RWPE1 (cell line): ENCODE measurements around the gene PCBD2.
"Not testable (repeated sequence)": the region's sequence is repeated elsewhere in the genome, so short reads cannot be mapped to it uniquely, and the experiment has no call there.

Experiments used
- CTCF ChIA-PET: fragments of 350-600 bp; sonication (Branson Sonifier 250); formaldehyde crosslinking; extraction: SDS; loops from one replicate; lab custom pipeline; 2021; lab: Yijun Ruan, JAX
- POLR2A ChIA-PET: fragments of 400-600 bp; formaldehyde crosslinking; extraction: SDS; loops from one replicate; lab custom pipeline; 2020; ENCODE audit warnings: antibody characterized with exemption; ENCODE audit not compliant: low non-redundant PET; lab: Yijun Ruan, JAX
- DNase-seq: peaks from one replicate; pipeline ENCODE4 v3.0.0; 2012; ENCODE audit warnings: low spot score
- H3K27ac ChIP-seq: fragments of 450-650 bp; 2 replicates; pipeline ENCODE4 v1.5.1; 2017
- TF ChIP-seq, protein P1 (sequence below): fragments of 450-650 bp; conservative IDR thresholded peaks from 2 replicates; pipeline ENCODE4 v1.5.1; 2017; ENCODE audit warnings: low read depth, mild to moderate bottlenecking

The PCBD2 gene

DNA sequence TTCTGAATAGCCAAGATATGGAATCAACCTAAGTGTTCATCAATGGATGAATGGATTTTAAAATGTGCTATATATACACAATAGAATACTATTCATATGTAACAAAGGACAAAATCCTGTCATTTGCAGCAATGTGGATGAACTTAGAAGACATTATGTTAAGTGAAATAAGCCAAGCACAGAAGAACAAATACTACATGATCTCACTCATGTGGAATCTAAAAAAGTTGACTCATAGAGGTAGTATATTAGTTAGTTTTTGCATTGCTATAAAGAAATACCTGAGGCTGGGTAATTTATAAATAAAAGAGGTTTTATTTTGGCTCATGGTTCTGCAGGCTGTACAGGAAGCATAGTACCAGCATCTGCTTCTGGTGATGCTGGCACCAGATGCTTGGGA is 70.9 kb downstream of the PCBD2 start:
- no peak for DNase-seq
- CTCF ChIA-PET, result no interaction called here
- TF ChIP-seq, protein P1, sequence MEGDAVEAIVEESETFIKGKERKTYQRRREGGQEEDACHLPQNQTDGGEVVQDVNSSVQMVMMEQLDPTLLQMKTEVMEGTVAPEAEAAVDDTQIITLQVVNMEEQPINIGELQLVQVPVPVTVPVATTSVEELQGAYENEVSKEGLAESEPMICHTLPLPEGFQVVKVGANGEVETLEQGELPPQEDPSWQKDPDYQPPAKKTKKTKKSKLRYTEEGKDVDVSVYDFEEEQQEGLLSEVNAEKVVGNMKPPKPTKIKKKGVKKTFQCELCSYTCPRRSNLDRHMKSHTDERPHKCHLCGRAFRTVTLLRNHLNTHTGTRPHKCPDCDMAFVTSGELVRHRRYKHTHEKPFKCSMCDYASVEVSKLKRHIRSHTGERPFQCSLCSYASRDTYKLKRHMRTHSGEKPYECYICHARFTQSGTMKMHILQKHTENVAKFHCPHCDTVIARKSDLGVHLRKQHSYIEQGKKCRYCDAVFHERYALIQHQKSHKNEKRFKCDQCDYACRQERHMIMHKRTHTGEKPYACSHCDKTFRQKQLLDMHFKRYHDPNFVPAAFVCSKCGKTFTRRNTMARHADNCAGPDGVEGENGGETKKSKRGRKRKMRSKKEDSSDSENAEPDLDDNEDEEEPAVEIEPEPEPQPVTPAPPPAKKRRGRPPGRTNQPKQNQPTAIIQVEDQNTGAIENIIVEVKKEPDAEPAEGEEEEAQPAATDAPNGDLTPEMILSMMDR, result no peak
- no peak overlapping the region for H3K27ac ChIP-seq
- POLR2A ChIA-PET, result no interaction called here

DNA sequence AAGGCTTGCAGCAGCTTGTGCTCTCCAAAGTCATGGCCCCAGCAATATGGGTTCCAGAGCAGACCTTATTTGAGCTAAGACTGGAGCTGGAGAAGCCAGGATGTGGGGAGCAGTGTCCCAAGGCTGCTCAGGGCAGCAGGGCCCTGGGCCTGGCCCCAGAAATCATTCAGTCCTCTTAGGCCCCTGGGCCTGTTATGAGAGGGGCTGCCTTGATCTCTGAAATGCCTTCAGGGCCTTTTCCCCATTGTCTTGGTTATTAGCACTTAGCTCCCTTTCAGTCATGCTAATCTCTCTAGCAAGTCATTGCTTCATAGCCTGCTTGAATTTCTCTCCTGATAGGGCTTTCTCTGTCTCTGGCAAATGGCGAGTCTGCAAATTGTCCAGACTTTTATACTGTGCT is 71.9 kb downstream of the PCBD2 start:
- no peak for DNase-seq
- H3K27ac ChIP-seq, result no peak overlapping the region
- CTCF ChIA-PET, result no interaction called here
- POLR2A ChIA-PET, result no interaction called here
- TF ChIP-seq, protein P1, result no peak

DNA sequence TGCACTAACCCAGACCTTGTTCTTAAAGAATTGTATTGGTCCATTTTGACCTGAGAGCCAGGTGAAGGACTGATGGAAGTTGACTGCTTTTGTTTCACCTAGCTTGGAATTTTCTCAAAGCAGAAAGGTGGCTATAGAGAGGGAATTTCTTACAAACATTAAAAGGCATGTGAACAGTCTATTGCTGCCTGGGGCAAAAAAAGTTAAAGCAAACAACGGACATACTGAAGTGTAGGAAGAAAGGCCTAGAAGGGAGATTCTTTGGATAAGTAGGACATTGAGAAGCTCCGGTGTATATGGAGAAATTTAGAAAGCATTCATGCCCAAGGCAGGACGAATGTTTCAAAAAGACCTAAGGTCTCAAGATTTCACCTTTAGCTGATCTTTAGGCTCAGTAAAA is 74.5 kb downstream of the PCBD2 start:
- TF ChIP-seq, protein P1, result no peak
- no peak for DNase-seq
- ChIA-PET CTCF (interaction anchor here (1.0 kb wide), 1 partner anchor 63 kb away, joined by 3 read pairs; no protein-coding TSS in a partner anchor), POLR2A (no interaction called here)
- H3K27ac ChIP-seq, result no peak overlapping the region

DNA sequence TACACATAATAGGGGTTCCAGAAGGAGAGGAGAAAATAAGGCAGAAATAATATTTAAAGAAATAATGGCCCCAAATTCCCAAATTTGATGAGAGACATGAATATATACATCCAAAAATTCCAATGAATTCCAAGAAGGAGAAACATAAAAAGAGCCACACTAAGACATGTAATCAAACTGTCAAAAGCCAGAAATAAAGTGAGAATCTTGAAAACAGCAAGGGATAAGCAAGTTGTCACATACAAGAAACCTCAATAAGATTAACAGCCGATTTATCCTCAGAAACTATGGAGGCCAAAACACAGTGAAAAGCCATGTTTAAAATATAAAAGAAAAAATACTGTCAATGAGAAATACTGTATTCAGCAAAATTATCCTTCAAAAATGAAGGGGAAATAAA is 77.3 kb downstream of the PCBD2 start:
- POLR2A ChIA-PET, result no interaction called here
- CTCF ChIA-PET, result no interaction called here
- TF ChIP-seq, protein P1, result no peak
- no peak overlapping the region for H3K27ac ChIP-seq
- DNase-seq, result no peak

DNA sequence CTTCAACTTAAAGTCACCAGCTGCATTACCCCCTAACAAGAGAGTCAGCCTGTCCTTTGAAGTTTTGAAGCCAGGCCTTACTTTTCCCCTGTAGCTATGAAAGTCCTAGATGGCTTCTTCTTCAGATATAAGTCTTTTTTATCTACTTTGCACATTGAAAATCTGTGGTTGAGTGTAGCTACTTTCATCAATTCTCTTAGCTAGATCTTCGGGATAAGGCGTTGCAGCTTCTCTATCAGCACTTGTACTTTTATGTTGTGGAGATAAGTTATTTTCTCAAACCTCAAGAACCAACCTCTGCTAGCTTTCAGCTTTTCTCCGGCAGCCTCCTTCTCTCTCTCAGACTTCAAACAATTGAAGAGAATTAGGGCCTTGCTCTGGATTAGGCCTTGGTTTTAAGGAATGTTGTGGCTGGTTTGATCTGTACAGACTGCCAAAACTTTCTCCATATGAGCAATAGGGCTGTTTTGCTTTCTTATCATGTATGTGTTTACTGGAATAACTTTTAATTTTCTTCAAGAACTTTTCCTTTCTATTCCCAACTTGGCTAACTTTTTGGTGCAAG is 84.4 kb downstream of the PCBD2 start:
- H3K27ac ChIP-seq, result no peak overlapping the region
- TF ChIP-seq, protein P1, result no peak
- no peak for DNase-seq
- ChIA-PET CTCF (no interaction called here), POLR2A (no interaction called here)

DNA sequence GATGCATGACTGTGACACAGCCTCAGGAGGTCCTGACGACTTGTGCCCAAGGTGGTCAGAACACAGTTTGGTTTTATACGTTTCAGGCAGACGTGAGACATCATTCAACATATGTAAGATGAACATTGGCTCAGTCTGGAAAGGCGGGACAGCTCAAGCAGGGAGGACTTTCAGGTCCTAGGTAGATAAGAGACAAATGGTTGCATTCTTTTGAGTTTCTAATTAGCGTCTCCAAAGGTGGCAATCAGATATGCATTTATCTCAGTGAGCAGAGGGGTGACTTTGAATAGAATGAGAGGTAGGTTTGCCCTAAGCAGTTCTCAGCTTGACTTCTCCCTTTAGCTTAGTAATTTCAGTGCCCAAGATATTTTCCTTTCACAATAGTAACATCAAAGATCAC is 85.3 kb downstream of the PCBD2 start:
- POLR2A ChIA-PET, DNase-seq, CTCF ChIA-PET, H3K27ac ChIP-seq: not testable (repeated sequence)

DNA sequence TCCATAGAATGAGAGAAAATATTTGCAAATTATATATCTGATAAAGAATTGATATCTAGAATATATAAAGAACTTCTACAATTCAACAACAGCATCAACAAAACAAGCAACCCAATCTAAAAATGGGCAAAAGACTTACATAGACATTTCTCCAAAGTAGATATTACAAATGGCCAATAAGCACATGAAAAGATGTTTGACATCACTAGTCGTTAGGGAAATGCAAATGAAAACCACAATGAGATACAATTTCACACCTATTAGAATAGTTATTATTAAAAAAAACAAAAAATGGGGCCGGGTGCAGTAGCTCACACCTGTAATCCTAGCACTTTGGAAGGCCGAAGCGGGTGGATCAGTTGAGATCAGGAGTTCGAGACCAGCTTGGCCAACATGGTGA is 87.2 kb downstream of the PCBD2 start:
- H3K27ac ChIP-seq, result no peak overlapping the region
- ChIA-PET POLR2A (no interaction called here), CTCF (interaction anchor here (0.7 kb wide), 1 partner anchor 1171 kb away, joined by 3 read pairs; no protein-coding TSS in a partner anchor)
- no peak for DNase-seq
- TF ChIP-seq, protein P1, result no peak
